ENCODE data around the gene SEPSECS.

DNA sequence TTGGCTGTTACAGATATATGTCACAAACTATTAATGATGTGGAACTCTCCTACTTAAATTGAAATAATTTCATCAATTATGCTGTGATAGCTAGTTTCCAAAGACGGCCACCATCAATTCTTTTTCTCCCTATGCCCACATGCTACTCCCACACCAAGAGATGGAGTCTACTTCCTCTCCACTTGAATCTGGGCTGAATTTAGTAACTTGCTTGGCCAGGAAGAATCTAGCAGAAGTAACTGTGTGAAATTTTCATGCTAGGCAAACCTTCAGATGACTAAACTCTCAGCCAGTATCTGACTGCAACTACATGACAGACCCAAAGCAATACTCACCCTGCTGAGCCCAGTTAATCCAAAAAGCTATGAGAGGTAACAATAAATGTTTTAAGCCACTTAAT is 3.2 kb downstream of the SEPSECS start:
- no peak for TF ChIP-seq CEBPB (IDR thresholded peaks at IDR 0.05; ENCODE audit: borderline replicate concordance, low read depth, low read length)
- TF ChIP-seq ZNF274 (CRISPR knock-in tag; IDR thresholded peaks at IDR 0.05): no peak
- TF ChIP-seq JUNB (CRISPR knock-in tag; IDR thresholded peaks at IDR 0.05; ENCODE audit: borderline replicate concordance): no peak
- TF ChIP-seq, protein P1, sequence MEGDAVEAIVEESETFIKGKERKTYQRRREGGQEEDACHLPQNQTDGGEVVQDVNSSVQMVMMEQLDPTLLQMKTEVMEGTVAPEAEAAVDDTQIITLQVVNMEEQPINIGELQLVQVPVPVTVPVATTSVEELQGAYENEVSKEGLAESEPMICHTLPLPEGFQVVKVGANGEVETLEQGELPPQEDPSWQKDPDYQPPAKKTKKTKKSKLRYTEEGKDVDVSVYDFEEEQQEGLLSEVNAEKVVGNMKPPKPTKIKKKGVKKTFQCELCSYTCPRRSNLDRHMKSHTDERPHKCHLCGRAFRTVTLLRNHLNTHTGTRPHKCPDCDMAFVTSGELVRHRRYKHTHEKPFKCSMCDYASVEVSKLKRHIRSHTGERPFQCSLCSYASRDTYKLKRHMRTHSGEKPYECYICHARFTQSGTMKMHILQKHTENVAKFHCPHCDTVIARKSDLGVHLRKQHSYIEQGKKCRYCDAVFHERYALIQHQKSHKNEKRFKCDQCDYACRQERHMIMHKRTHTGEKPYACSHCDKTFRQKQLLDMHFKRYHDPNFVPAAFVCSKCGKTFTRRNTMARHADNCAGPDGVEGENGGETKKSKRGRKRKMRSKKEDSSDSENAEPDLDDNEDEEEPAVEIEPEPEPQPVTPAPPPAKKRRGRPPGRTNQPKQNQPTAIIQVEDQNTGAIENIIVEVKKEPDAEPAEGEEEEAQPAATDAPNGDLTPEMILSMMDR (CRISPR knock-in tag; IDR thresholded peaks at IDR 0.05): no peak
- TF ChIP-seq HDAC2 (CRISPR knock-in tag; IDR thresholded peaks at IDR 0.05): no peak
